SK-N-SH treated with all-trans-retinoic acid at 6 μM for 48 hours (cell line): ENCODE results near the gene CBX5.

Source experiments
- ATAC-seq: fragments of 200-7000 bp; cut with Tn5 transposase; 3 replicates; pipeline ENCODE4 v1.9.1; 2020; ENCODE audit warnings: mild to moderate bottlenecking, moderate library complexity
- ARNTL ChIP-seq: fragments of 450-650 bp; formaldehyde crosslinking; IDR thresholded peaks from 2 replicates; pipeline ENCODE4 v1.5.0; 2020; ENCODE audit warnings: low read depth, mild to moderate bottlenecking, moderate library complexity, borderline replicate concordance
- BACH2 ChIP-seq: fragments of 250-450 bp; sonication (Bioruptor Pico); IDR thresholded peaks from 2 replicates; pipeline ENCODE4 v1.9.0; 2021; ENCODE audit warnings: mild to moderate bottlenecking, borderline replicate concordance
- CREB5 ChIP-seq: fragments of 250-450 bp; sonication (Bioruptor Pico); IDR thresholded peaks from 2 replicates; pipeline ENCODE4 v1.5.1; 2020; ENCODE audit warnings: low read depth, mild to moderate bottlenecking, moderate library complexity
- CSDC2 ChIP-seq: fragments of 250-450 bp; sonication (Bioruptor Pico); IDR thresholded peaks from 2 replicates; pipeline ENCODE4 v1.5.0; 2020; ENCODE audit warnings: mild to moderate bottlenecking, moderate library complexity
- CSRNP3 ChIP-seq: fragments of 250-450 bp; sonication (Bioruptor Pico); IDR thresholded peaks from 2 replicates; pipeline ENCODE4 v1.5.1; 2021; ENCODE audit warnings: mild to moderate bottlenecking, moderate library complexity
- ESRRG ChIP-seq: fragments of 250-450 bp; sonication (Bioruptor Pico); IDR thresholded peaks from 2 replicates; pipeline ENCODE4 v1.6.1; 2021; ENCODE audit warnings: mild to moderate bottlenecking
- GLIS3 ChIP-seq: fragments of 250-450 bp; sonication (Bioruptor Pico); IDR thresholded peaks from 2 replicates; pipeline ENCODE4 v1.5.0; 2020; ENCODE audit warnings: mild to moderate bottlenecking, moderate library complexity
- ISL1 ChIP-seq: fragments of 250-450 bp; sonication (Bioruptor Pico); IDR thresholded peaks from 2 replicates; pipeline ENCODE4 v2.1.2; 2022; ENCODE audit warnings: mild to moderate bottlenecking, moderate library complexity
- OSR1 ChIP-seq: fragments of 250-450 bp; sonication (Bioruptor Pico); IDR thresholded peaks from 2 replicates; pipeline ENCODE4 v1.8.0; 2022; ENCODE audit warnings: moderate library complexity, mild to moderate bottlenecking, inconsistent platforms
- PATZ1 ChIP-seq: fragments of 250-450 bp; sonication (Bioruptor Pico); IDR thresholded peaks from 2 replicates; pipeline ENCODE4 v1.8.0; 2020; ENCODE audit warnings: mild to moderate bottlenecking, moderate library complexity, borderline replicate concordance
- POU6F1 ChIP-seq: fragments of 250-450 bp; sonication (Bioruptor Pico); IDR thresholded peaks from 2 replicates; pipeline ENCODE4 v1.8.0; 2021; ENCODE audit warnings: low read depth, mild to moderate bottlenecking, moderate library complexity, borderline replicate concordance
- PPARA ChIP-seq: fragments of 250-450 bp; sonication (Bioruptor Pico); IDR thresholded peaks from 2 replicates; pipeline ENCODE4 v1.5.0; 2020; ENCODE audit warnings: mild to moderate bottlenecking, borderline replicate concordance
- RARB ChIP-seq: fragments of 250-450 bp; sonication (Bioruptor Pico); IDR thresholded peaks from 2 replicates; pipeline ENCODE4 v1.8.0; 2021; ENCODE audit warnings: mild to moderate bottlenecking, moderate library complexity
- SNAI2 ChIP-seq: fragments of 250-450 bp; sonication (Bioruptor Pico); IDR thresholded peaks from 2 replicates; pipeline ENCODE4 v1.5.0; 2020; ENCODE audit warnings: mild to moderate bottlenecking, moderate library complexity
- TCF4 ChIP-seq: fragments of 250-450 bp; sonication (Bioruptor Pico); IDR thresholded peaks from 2 replicates; pipeline ENCODE4 v1.8.0; 2021; ENCODE audit warnings: mild to moderate bottlenecking, moderate library complexity, borderline replicate concordance
- TOX ChIP-seq: fragments of 250-450 bp; sonication (Bioruptor Pico); IDR thresholded peaks from 2 replicates; pipeline ENCODE4 v1.8.0; 2021; ENCODE audit warnings: mild to moderate bottlenecking, moderate library complexity, borderline replicate concordance
- TSHZ2 ChIP-seq: fragments of 250-450 bp; sonication (Bioruptor Pico); IDR thresholded peaks from 2 replicates; pipeline ENCODE4 v1.5.0; 2020; ENCODE audit warnings: mild to moderate bottlenecking, moderate library complexity
- ZC3H10 ChIP-seq: fragments of 250-450 bp; sonication (Bioruptor Pico); IDR thresholded peaks from 2 replicates; pipeline ENCODE4 v1.5.1; 2021; ENCODE audit warnings: mild to moderate bottlenecking, moderate library complexity
- ZFP3 ChIP-seq: fragments of 250-450 bp; sonication (Bioruptor Pico); IDR thresholded peaks from 2 replicates; pipeline ENCODE4 v1.5.0; 2020; ENCODE audit warnings: mild to moderate bottlenecking, moderate library complexity
- ZFP30 ChIP-seq: fragments of 450-650 bp; formaldehyde crosslinking; IDR thresholded peaks from 2 replicates; pipeline ENCODE4 v1.5.0; 2022; ENCODE audit warnings: mild to moderate bottlenecking, moderate library complexity
- ZNF565 ChIP-seq: fragments of 450-650 bp; formaldehyde crosslinking; conservative IDR thresholded peaks from 2 replicates; pipeline ENCODE4 v1.5.0; 2020; ENCODE audit warnings: low read depth, mild to moderate bottlenecking, moderate library complexity
- ZNF70 ChIP-seq: fragments of 450-650 bp; formaldehyde crosslinking; IDR thresholded peaks from 2 replicates; pipeline ENCODE4 v1.5.0; 2020; ENCODE audit warnings: mild to moderate bottlenecking, moderate library complexity
- ZNF8 ChIP-seq: fragments of 450-650 bp; formaldehyde crosslinking; IDR thresholded peaks from 2 replicates; pipeline ENCODE4 v1.5.0; 2020; ENCODE audit warnings: mild to moderate bottlenecking, moderate library complexity

The CBX5 gene

GRCh38 chr12:54206791-54207190 lies 73.1 kb downstream of the CBX5 start:
- peak; percentile 42; the same call in 2 of the 3 replicates for ATAC-seq
- TF ChIP-seq PPARA (CRISPR knock-in tag) (no peak), POU6F1 (CRISPR knock-in tag) (no peak), CSRNP3 (no peak), CSDC2 (CRISPR knock-in tag) (no peak), ZNF565 (CRISPR knock-in tag) (no peak), OSR1 (CRISPR knock-in tag) (no peak), GLIS3 (CRISPR knock-in tag) (no peak), ZFP30 (CRISPR knock-in tag) (no peak), PATZ1 (CRISPR knock-in tag) (no peak), ZNF8 (CRISPR knock-in tag) (no peak), RARB (CRISPR knock-in tag) (no peak), ZNF70 (CRISPR knock-in tag) (no peak), ARNTL (CRISPR knock-in tag) (no peak), ISL1 (CRISPR knock-in tag) (no peak), TSHZ2 (no peak), SNAI2 (CRISPR knock-in tag) (no peak), ZC3H10 (no peak)

- ATAC-seq, result no peak
- no peak for TF ChIP-seq POU6F1 (CRISPR knock-in tag)
- no peak for TF ChIP-seq GLIS3 (CRISPR knock-in tag)
- no peak for TF ChIP-seq TCF4 (CRISPR knock-in tag)
- no peak for TF ChIP-seq CSDC2 (CRISPR knock-in tag)
- no peak for TF ChIP-seq TOX (CRISPR knock-in tag)
- no peak for TF ChIP-seq PPARA (CRISPR knock-in tag)
- no peak for TF ChIP-seq CREB5 (CRISPR knock-in tag)
- no peak for TF ChIP-seq ZFP3
- no peak for TF ChIP-seq PATZ1 (CRISPR knock-in tag)
- TF ChIP-seq ARNTL (CRISPR knock-in tag), result no peak
- TF ChIP-seq SNAI2 (CRISPR knock-in tag), result no peak
- no peak for TF ChIP-seq ZNF8 (CRISPR knock-in tag)
- TF ChIP-seq TSHZ2, result no peak
- no peak for TF ChIP-seq ISL1 (CRISPR knock-in tag)
- no peak for TF ChIP-seq ZNF565 (CRISPR knock-in tag)
- no peak for TF ChIP-seq BACH2 (CRISPR knock-in tag)
- no peak for TF ChIP-seq ESRRG (CRISPR knock-in tag)
- no peak for TF ChIP-seq OSR1 (CRISPR knock-in tag)
These were observed 75.6 kb downstream of the CBX5 start for GRCh38 chr12:54204316-54204715.
